Measurements from ENCODE around the gene ZNF277. TPM values are rescaled to one million over a fixed set of nuclear protein-coding genes. Genes with fewer than 3 reads are reported as not detected.

The ZNF277 gene
- total RNA-seq, 1 experiment from 2014 or later: 21.3 TPM

GRCh38 chr7:112341464-112341863, 135.0 kb downstream of the ZNF277 start:
- TF ChIP-seq CEBPB (IDR thresholded peaks at IDR 0.05; ENCODE audit: low read depth): no peak
- TF ChIP-seq JUND (IDR thresholded peaks at IDR 0.05): no peak
- no peak for TF ChIP-seq ZNF274 (IDR thresholded peaks at IDR 0.05; ENCODE audit: low read depth, low read length)
- no peak for TF ChIP-seq EZH2phosphoT487 (IDR thresholded peaks at IDR 0.05; ENCODE audit: borderline replicate concordance)
- TF ChIP-seq ATF3 (IDR thresholded peaks at IDR 0.05): no peak
- no peak for TF ChIP-seq FOSL1 (IDR thresholded peaks at IDR 0.05; ENCODE audit: low read depth)
- TF ChIP-seq POLR2AphosphoS5 (IDR thresholded peaks at IDR 0.05; ENCODE audit: low read depth, low read length): no peak
- no peak for TF ChIP-seq YY1 (IDR thresholded peaks at IDR 0.05; ENCODE audit: extremely low read depth, insufficient replicate concordance, low read depth, low read length)
- no peak for TF ChIP-seq CBX3 (IDR thresholded peaks at IDR 0.05; ENCODE audit: low read depth)
- TF ChIP-seq RAD21 (IDR thresholded peaks at IDR 0.05; ENCODE audit: low read depth): no peak
- TF ChIP-seq ZBTB33 (IDR thresholded peaks at IDR 0.05; ENCODE audit: extremely low read depth, insufficient replicate concordance, low read length): no peak
- no peak for TF ChIP-seq SIN3A (IDR thresholded peaks at IDR 0.05; ENCODE audit: low read depth)
- TF ChIP-seq ZFX (IDR thresholded peaks at IDR 0.05): no peak
- no peak for TF ChIP-seq TCF7L2 (IDR thresholded peaks at IDR 0.05; ENCODE audit: borderline replicate concordance, extremely low read depth, insufficient read depth, insufficient read length)
- ChIA-PET POLR2A (no interaction called here), RAD21 (ENCODE audit: low non-redundant PET in 1 of 2, low total read pairs in 2 of 2, uncharacterized antibody in 2 of 2, unreplicated experiment in 2 of 2) (no interaction called here), CTCF (no interaction called here)
- Histone ChIP-seq H3K27ac (ENCODE audit: low read depth, low read length) (no peak overlapping the region), H3K4me3 (replicated peaks in 1 of 2; ENCODE audit: low read depth in 1 of 2, low read length in 2 of 2) (no peak overlapping the region), H3K36me3 (ENCODE audit: control insufficient read depth in 1 of 2, insufficient read depth in 2 of 2, low read length in 2 of 2) (peaks cover 0 to 7% of the 10 kb centered on the region in 2 experiments; a peak in 1 of 4 replicates), H3K4me1 (ENCODE audit: control insufficient read depth in 1 of 2, insufficient read depth in 2 of 2, low read length in 2 of 2) (no peaks in the 10 kb centered on the region), H3K79me2 (ENCODE audit: insufficient read depth, low read length) (no peaks in the 10 kb centered on the region), H3K4me2 (ENCODE audit: low read length) (no peak overlapping the region), H3K9me2 (ENCODE audit: insufficient read depth) (no peaks in the 10 kb centered on the region), H4K20me1 (ENCODE audit: insufficient read depth) (no peaks in the 10 kb centered on the region), H3K9me3 (ENCODE audit: control insufficient read depth in 1 of 2, insufficient read depth in 1 of 2, low read depth in 1 of 2, low read length in 2 of 2) (no peaks in the 10 kb centered on the region), H2AFZ (ENCODE audit: low read depth, low read length, poor library complexity, severe bottlenecking) (no peak overlapping the region), H3K27me3 (ENCODE audit: insufficient read depth, low read length) (no peaks in the 10 kb centered on the region), H3K9ac (ENCODE audit: low read length) (no peak overlapping the region)
- BruUV-seq (replicated peaks): no TSS peak
- intact Hi-C loops (cut with micrococcal nuclease): no loop called here
- DNase-seq (ENCODE audit: low read depth, low spot score) (no peak), ATAC-seq (no peak)

Measured in HCT116 (cell line).